AG04450 (cell line): Measurements from ENCODE around the gene PI4KB. TPM values are rescaled to one million over a fixed set of nuclear protein-coding genes. Genes with fewer than 3 reads are reported as not detected.

Source experiments
- CTCF ChIA-PET: fragments of 300-600, 350-600 bp; formaldehyde crosslinking; extraction: SDS; loops from one replicate; lab custom pipeline; 2022; ENCODE audit warnings: antibody characterized with exemption, inconsistent platforms; lab: Charles Lee
- POLR2A ChIA-PET: fragments of 350-600 bp; formaldehyde crosslinking; extraction: SDS; loops from one replicate; lab custom pipeline; 2021; ENCODE audit warnings: antibody characterized with exemption, inconsistent platforms; lab: Yijun Ruan, JAX
- DNase-seq: peaks from one replicate; pipeline ENCODE4 v3.0.0-alpha.2; 2011; ENCODE audit warnings: low read depth, low spot score
- H3K27ac ChIP-seq: one replicate; pipeline ENCODE4 v1.5.1; 2012; ENCODE audit warnings: low read depth, low read length, control low read depth
- H3K27me3 ChIP-seq: one replicate; pipeline ENCODE4 v1.6.0; 2012; ENCODE audit warnings: low read length; ENCODE audit not compliant: control insufficient read depth, insufficient read depth
- H3K4me3 ChIP-seq: 2 replicates; pipeline ENCODE4 v1.5.1; 2011; ENCODE audit warnings: mild to moderate bottlenecking, low read depth, low read length, control low read depth
- H3K9me3 ChIP-seq: 2 replicates; pipeline ENCODE4 v1.5.1; 2012; ENCODE audit warnings: low read length; ENCODE audit not compliant: control insufficient read depth, insufficient read depth
- CTCF ChIP-seq: IDR thresholded peaks from 2 replicates; pipeline ENCODE4 v1.5.1; 2011; ENCODE audit warnings: low read depth, low read length, control low read depth, inconsistent platforms
- polyA plus RNA-seq: library from polyadenylated mRNA; depleted of rRNA; stranded (reverse); fragments of >200 nt; gene quantifications from 2 replicates; pipeline ENCODE4 v1.2.3, GENCODE V29; 2011

The PI4KB gene
- polyA plus RNA-seq, 1 experiment: 75.2 TPM

DNA sequence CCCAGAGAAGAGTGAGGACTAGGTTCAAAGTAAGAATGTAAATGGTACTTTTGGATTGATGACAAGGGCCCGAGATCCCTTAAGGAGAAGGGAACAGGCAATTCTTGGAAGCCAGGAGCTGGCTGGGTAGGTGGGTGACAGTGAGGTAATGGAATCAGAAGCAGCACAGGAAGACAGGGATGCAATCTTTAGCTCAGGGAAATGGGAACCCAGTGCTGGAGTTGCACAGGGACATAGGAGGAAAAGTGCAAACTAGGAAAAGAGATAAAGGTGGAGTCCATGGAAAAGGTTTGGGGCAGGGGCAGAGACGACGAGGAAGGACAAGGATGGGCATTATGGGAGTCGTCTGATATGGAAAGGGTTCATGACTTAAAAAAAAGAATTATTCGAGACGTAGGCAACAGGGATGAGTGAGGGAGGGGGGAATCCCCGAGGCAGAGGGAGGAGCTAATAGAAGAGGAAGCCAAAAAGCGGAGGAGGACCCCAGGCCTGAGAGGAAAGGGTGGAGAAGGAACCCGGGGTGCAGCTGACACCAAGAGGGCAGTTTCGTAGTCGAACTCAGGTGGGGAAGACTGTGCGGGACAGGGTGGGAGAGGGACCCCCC is 495 bp downstream of the PI4KB start:
- CTCF ChIA-PET: interaction anchor here (0.6 to 14.1 kb wide), 6 partner anchors 9 to 224 kb away, joined by 3 to 199 read pairs (median 4); no protein-coding TSS in a partner anchor
- DNase-seq: no peak

DNA sequence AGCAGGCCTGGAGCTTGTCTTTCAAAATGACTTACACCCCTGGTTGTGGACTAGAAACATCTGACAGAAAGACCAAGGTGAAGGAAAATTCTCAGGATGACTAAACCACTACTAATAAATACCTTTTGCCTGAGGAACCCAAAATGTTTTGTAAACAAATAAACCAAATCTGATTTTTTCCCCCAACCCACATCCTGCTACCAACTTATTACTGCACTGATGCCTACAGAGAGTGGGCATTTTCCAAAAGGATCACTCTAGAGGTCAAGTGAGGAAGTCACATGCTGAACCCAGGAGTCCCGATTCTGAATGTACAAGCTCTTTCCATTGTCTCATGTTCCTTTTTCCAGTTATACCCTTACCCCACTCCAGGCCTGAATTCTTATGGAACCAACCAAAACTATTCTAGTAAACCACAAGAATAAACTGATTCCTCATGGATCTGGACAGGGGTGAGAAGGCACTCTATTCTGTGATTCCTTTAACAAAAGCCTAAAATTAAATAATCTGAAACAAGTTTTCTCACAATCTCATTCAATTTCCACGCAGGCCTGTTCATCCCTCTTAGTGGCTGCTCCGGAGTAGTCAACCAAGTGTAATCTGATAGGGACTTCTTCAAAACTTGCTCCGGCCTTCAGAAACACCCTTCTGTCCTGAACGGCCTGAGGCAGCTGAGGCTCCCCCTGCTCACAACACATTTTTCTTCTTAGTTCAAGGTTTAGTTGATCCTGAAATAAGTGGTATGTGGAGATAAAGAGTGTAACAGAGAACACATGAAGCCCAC is 1.4 kb downstream of the PI4KB start:
- ChIA-PET CTCF (interaction anchor here (0.6 to 14.1 kb wide), 7 partner anchors 11 to 25 kb away, joined by 3 to 199 read pairs (median 4); no protein-coding TSS in a partner anchor), POLR2A (interaction anchor here (0.7 to 4.2 kb wide), 5 partner anchors 10 to 73 kb away, joined by 3 to 45 read pairs (median 7); partner anchors contain the start of gene PSMB4)
- no peaks in the 10 kb centered on the region for H3K27me3 ChIP-seq
- peak overlapping the region; percentile 47 for H3K27ac ChIP-seq
- no peak for DNase-seq
- peak overlapping the region; percentile 84 for H3K4me3 ChIP-seq
- H3K9me3 ChIP-seq: no peaks in the 10 kb centered on the region
- no peak for TF ChIP-seq CTCF

More for the DNA sequence above, 495 bp downstream of the PI4KB start:
- no peak for TF ChIP-seq CTCF
- H3K9me3 ChIP-seq: no peaks in the 10 kb centered on the region
- POLR2A ChIA-PET: interaction anchor here (0.6 to 4.2 kb wide), 9 partner anchors 9 to 72 kb away, joined by 3 to 45 read pairs (median 4); partner anchors contain the start of gene PSMB4
- no peaks in the 10 kb centered on the region for H3K27me3 ChIP-seq
- peak overlapping the region; percentile 95 for H3K27ac ChIP-seq
- peak overlapping the region; percentile 84 for H3K4me3 ChIP-seq

- peak overlapping the region; percentile 84 for H3K4me3 ChIP-seq
- CTCF ChIA-PET: interaction anchor here (0.6 to 14.1 kb wide), 5 partner anchors 12 to 25 kb away, joined by 3 to 199 read pairs (median 4); no protein-coding TSS in a partner anchor
- peak overlapping the region; percentile 12 for H3K27ac ChIP-seq
- POLR2A ChIA-PET: interaction anchor here (0.6 to 4.2 kb wide), 3 partner anchors 15 to 27 kb away, joined by 3 to 45 read pairs (median 3); no protein-coding TSS in a partner anchor
- H3K9me3 ChIP-seq: no peaks in the 10 kb centered on the region
- TF ChIP-seq CTCF: no peak
- DNase-seq: no peak
- H3K27me3 ChIP-seq: no peaks in the 10 kb centered on the region
Observed at GRCh38 chr1:151325231-151325630, 2.0 kb downstream of the PI4KB start.

- ChIA-PET CTCF (interaction anchor here (1.1 to 14.1 kb wide), 4 partner anchors 12 to 24 kb away, joined by 3 to 199 read pairs (median 8); no protein-coding TSS in a partner anchor), POLR2A (interaction anchor here (4.2 kb wide), 1 partner anchor 14 kb away, joined by 45 read pairs; no protein-coding TSS in a partner anchor)
- H3K4me3 ChIP-seq: no peak overlapping the region
- no peaks in the 10 kb centered on the region for H3K9me3 ChIP-seq
- no peak for TF ChIP-seq CTCF
- no peak overlapping the region for H3K27ac ChIP-seq
- no peaks in the 10 kb centered on the region for H3K27me3 ChIP-seq
- DNase-seq: no peak
Observed at GRCh38 chr1:151324390-151324930, 2.8 kb downstream of the PI4KB start.
